ENCODE results near the gene NEUROD1.

Gene NEUROD1

GRCh38 chr2:181656450-181657291 lies 23.6 kb downstream of the NEUROD1 start, which contains the start of gene CERKL:
CERKL (minus strand) TSS chr2:181657105; CDS start chr2:181657006, 99 bp downstream.
- DNase-seq (ENCODE audit: extremely low read depth, low read depth): no peak
- no peak for TF ChIP-seq CTCF (IDR thresholded peaks at IDR 0.05; ENCODE audit: low read depth, low read length, missing control alignments)
- peak within 1 kb of the TSS; percentile 37 for H3K4me3 ChIP-seq (replicated peaks; ENCODE audit: low read depth, low read length)

- H3K4me3 ChIP-seq (replicated peaks; ENCODE audit: low read depth, low read length): no peak overlapping the region
- DNase-seq (ENCODE audit: extremely low read depth, low read depth): no peak
- no peak for TF ChIP-seq CTCF (IDR thresholded peaks at IDR 0.05; ENCODE audit: low read depth, low read length, missing control alignments)
These were observed 24.8 kb downstream of the NEUROD1 start for GRCh38 chr2:181655519-181655918.

GRCh38 chr2:181649436-181649979 lies 30.8 kb downstream of the NEUROD1 start:
- no peak for DNase-seq (ENCODE audit: extremely low read depth, low read depth)
- TF ChIP-seq CTCF (IDR thresholded peaks at IDR 0.05; ENCODE audit: low read depth, low read length, missing control alignments): no peak
- no peak overlapping the region for H3K4me3 ChIP-seq (replicated peaks; ENCODE audit: low read depth, low read length)

GRCh38 chr2:181648478-181649155 lies 31.7 kb downstream of the NEUROD1 start:
- H3K4me3 ChIP-seq (replicated peaks; ENCODE audit: low read depth, low read length): no peak overlapping the region
- no peak for DNase-seq (ENCODE audit: extremely low read depth, low read depth)
- no peak for TF ChIP-seq CTCF (IDR thresholded peaks at IDR 0.05; ENCODE audit: low read depth, low read length, missing control alignments)

GRCh38 chr2:181646415-181646987 lies 33.8 kb downstream of the NEUROD1 start:
- DNase-seq (ENCODE audit: extremely low read depth, low read depth): no peak
- H3K4me3 ChIP-seq (replicated peaks; ENCODE audit: low read depth, low read length): no peak overlapping the region
- TF ChIP-seq CTCF (IDR thresholded peaks at IDR 0.05; ENCODE audit: low read depth, low read length, missing control alignments): no peak

GRCh38 chr2:181643151-181643550 lies 37.2 kb downstream of the NEUROD1 start:
- no peak for TF ChIP-seq CTCF (IDR thresholded peaks at IDR 0.05; ENCODE audit: low read depth, low read length, missing control alignments)
- no peak for DNase-seq (ENCODE audit: extremely low read depth, low read depth)
- no peak overlapping the region for H3K4me3 ChIP-seq (replicated peaks; ENCODE audit: low read depth, low read length)
